PC-9 (cell line): ENCODE data around the gene NOS1AP. TPM values are rescaled to one million over a fixed set of nuclear protein-coding genes. Genes with fewer than 3 reads are reported as not detected.

ENCODE experiments used
- BruUV-seq: library from RNA; stranded (reverse); fragments of 400-500 nt; replicated peaks from 2 replicates; lab custom pipeline; 2021; lab: Mats Ljungman, UMichigan
- CTCF ChIA-PET: fragments of 300-600 bp; sonication (Branson Sonifier 250); formaldehyde crosslinking; loops from one replicate; lab custom pipeline; 2022; ENCODE audit warnings: antibody characterized with exemption; lab: Charles Lee
- POLR2A ChIA-PET: fragments of 300-600 bp; sonication (Branson Sonifier 250); formaldehyde crosslinking; loops from one replicate; lab custom pipeline; 2022; ENCODE audit warnings: antibody characterized with exemption; ENCODE audit not compliant: unreplicated experiment; lab: Charles Lee
- DNase-seq, 2 experiments: peaks; one replicate each; pipeline versions ENCODE4 v3.0.0 to v3.0.0-alpha.2; 2015 to 2022; ENCODE audit warnings: mixed read lengths in 1 of 2
- H2AFZ ChIP-seq: fragments of 200-600 bp; sonication (generic); 2 replicates; pipeline ENCODE4 v1.8.1; 2017; ENCODE audit warnings: antibody characterized with exemption
- H3F3A ChIP-seq: fragments of 200-600 bp; sonication (generic); 2 replicates; pipeline ENCODE4 v1.8.1; 2017; ENCODE audit warnings: antibody characterized with exemption, mild to moderate bottlenecking, low read depth; ENCODE audit not compliant: insufficient read depth
- H3K27ac ChIP-seq: fragments of 200-600 bp; sonication (generic); 2 replicates; pipeline ENCODE4 v1.6.1; 2016; ENCODE audit warnings: mixed run types
- H3K27me3 ChIP-seq: fragments of 200-600 bp; sonication (generic); 2 replicates; pipeline ENCODE4 v1.6.1; 2016; ENCODE audit warnings: low read depth, mixed run types; ENCODE audit not compliant: insufficient read depth
- H3K36me3 ChIP-seq: fragments of 200-600 bp; sonication (generic); 2 replicates; pipeline ENCODE4 v1.6.1; 2016; ENCODE audit warnings: low read depth, mixed run types
- H3K4me1 ChIP-seq: fragments of 200-600 bp; sonication (generic); replicated peaks from 2 replicates; pipeline ENCODE4 v1.6.1; 2016; ENCODE audit warnings: mixed run types; ENCODE audit not compliant: insufficient read depth
- H3K4me2 ChIP-seq: fragments of 200-600 bp; sonication (generic); 2 replicates; pipeline ENCODE4 v1.6.1; 2017; ENCODE audit warnings: mixed run types
- H3K4me3 ChIP-seq: fragments of 200-600 bp; sonication (generic); 2 replicates; pipeline ENCODE4 v1.6.1; 2016; ENCODE audit warnings: mixed run types
- H3K79me2 ChIP-seq: fragments of 200-600 bp; sonication (generic); 2 replicates; pipeline ENCODE4 v1.6.1; 2017; ENCODE audit warnings: low read depth, mixed run types
- H3K9me2 ChIP-seq: fragments of 200-600 bp; sonication (generic); 2 replicates; pipeline ENCODE4 v1.8.1; 2017; ENCODE audit warnings: mild to moderate bottlenecking; ENCODE audit not compliant: insufficient read depth
- H3K9me3 ChIP-seq: fragments of 200-600 bp; sonication (generic); 2 replicates; pipeline ENCODE4 v1.8.1; 2016; ENCODE audit warnings: low read depth; ENCODE audit not compliant: insufficient read depth
- H4K20me1 ChIP-seq: fragments of 200-600 bp; sonication (generic); 2 replicates; pipeline ENCODE4 v1.8.1; 2017; ENCODE audit not compliant: insufficient read depth
- CTCF ChIP-seq: fragments of 200-600 bp; sonication (generic); conservative IDR thresholded peaks from 2 replicates; pipeline ENCODE4 v1.6.1; 2017; ENCODE audit warnings: mixed run types, antibody characterized with exemption, mild to moderate bottlenecking, moderate library complexity
- EZH2 ChIP-seq: fragments of 200-600 bp; sonication (generic); IDR thresholded peaks from 2 replicates; pipeline ENCODE4 v1.8.0; 2017; ENCODE audit warnings: antibody characterized with exemption, low read depth
- intact Hi-C: fragments of 100-400 bp; cut with micrococcal nuclease; formaldehyde crosslinking; loops from one replicate; pipeline ENCODE4 v1.10.0; 2022; ENCODE audit not compliant: unreplicated experiment
- total RNA-seq: library from RNA; stranded (reverse); gene quantifications from 2 replicates; pipeline ENCODE4 v1.2.3, GENCODE V29; 2021

NOS1AP gene
- total RNA-seq, 1 experiment from 2014 or later = 9.9 TPM

- intact Hi-C loops = no loop called here
- BruUV-seq = no TSS peak
- Histone ChIP-seq H3F3A (peaks cover 23% of the 10 kb centered on the region), H3K36me3 (peaks cover 8% of the 10 kb centered on the region; the same call in 1 of the 2 replicates), H3K27me3 (no peaks in the 10 kb centered on the region), H3K4me2 (no peak overlapping the region), H3K9me3 (no peaks in the 10 kb centered on the region), H3K4me1 (peaks cover 25% of the 10 kb centered on the region), H3K9me2 (no peaks in the 10 kb centered on the region), H4K20me1 (peaks cover 27% of the 10 kb centered on the region; the same call in 1 of the 2 replicates), H3K4me3 (no peak overlapping the region), H3K27ac (no peak overlapping the region), H2AFZ (no peak overlapping the region), H3K79me2 (peaks cover 80% of the 10 kb centered on the region)
- CTCF ChIA-PET = no interaction called here
- no peak for TF ChIP-seq CTCF
- no peak for TF ChIP-seq EZH2
- no peak for DNase-seq
- POLR2A ChIA-PET = no interaction called here
Observed at GRCh38 chr1:162187687-162188276, 118.3 kb downstream of the NOS1AP start.

GRCh38 chr1:162189345-162189744 is 119.9 kb downstream of the NOS1AP start:
- no peaks in the 10 kb centered on the region for H3K9me2 ChIP-seq
- H3K36me3 ChIP-seq = peaks cover 5% of the 10 kb centered on the region; the same call in 1 of the 2 replicates
- H3K27me3 ChIP-seq = no peaks in the 10 kb centered on the region
- no peak overlapping the region for H3K4me3 ChIP-seq
- intact Hi-C loops = no loop called here
- H4K20me1 ChIP-seq = peaks cover 34% of the 10 kb centered on the region; the same call in 1 of the 2 replicates
- H2AFZ ChIP-seq = no peak overlapping the region
- no peak for TF ChIP-seq EZH2
- no peak for TF ChIP-seq CTCF
- peaks cover 31% of the 10 kb centered on the region for H3K4me1 ChIP-seq
- ChIA-PET CTCF (no interaction called here), POLR2A (no interaction called here)
- H3K27ac ChIP-seq = no peak overlapping the region
- no peak overlapping the region for H3K4me2 ChIP-seq
- no TSS peak for BruUV-seq
- no peak for DNase-seq
- H3K79me2 ChIP-seq = peaks cover 83% of the 10 kb centered on the region
- no peaks in the 10 kb centered on the region for H3K9me3 ChIP-seq
- peaks cover 20% of the 10 kb centered on the region for H3F3A ChIP-seq

- H4K20me1 ChIP-seq = peaks cover 35% of the 10 kb centered on the region; the same call in 1 of the 2 replicates
- intact Hi-C loops = no loop called here
- peaks cover 83% of the 10 kb centered on the region for H3K79me2 ChIP-seq
- H3K4me2 ChIP-seq = peak overlapping the region; percentile 33
- H3K36me3 ChIP-seq = no peaks in the 10 kb centered on the region
- POLR2A ChIA-PET = interaction anchor here (0.7 to 0.9 kb wide), 2 partner anchors 50 to 121 kb away, joined by 3 to 7 read pairs; no protein-coding TSS in a partner anchor
- peak; percentile 39 to 72 for DNase-seq
- H3F3A ChIP-seq = peaks cover 17% of the 10 kb centered on the region
- no peaks in the 10 kb centered on the region for H3K27me3 ChIP-seq
- no TSS peak for BruUV-seq
- no peak overlapping the region for H2AFZ ChIP-seq
- CTCF ChIA-PET = interaction anchor here (0.5 to 0.7 kb wide), 3 partner anchors 84 to 136 kb away, joined by 3 read pairs; no protein-coding TSS in a partner anchor
- TF ChIP-seq CTCF (no peak), EZH2 (no peak)
- H3K27ac ChIP-seq = peak overlapping the region; percentile 37
- H3K4me3 ChIP-seq = no peak overlapping the region
- no peaks in the 10 kb centered on the region for H3K9me2 ChIP-seq
- peaks cover 46% of the 10 kb centered on the region for H3K4me1 ChIP-seq
- H3K9me3 ChIP-seq = no peaks in the 10 kb centered on the region
Observed at GRCh38 chr1:162191396-162192305, 122.2 kb downstream of the NOS1AP start.
